B cell (primary cell): ENCODE data around the gene RUSF1. TPM values are rescaled to one million over a fixed set of nuclear protein-coding genes. Genes with fewer than 3 reads are reported as not detected.

Experiments
- ATAC-seq: fragments of 200-7000 bp; cut with Tn5 transposase; one replicate; pipeline ENCODE4 v1.10.0; 2021; ENCODE audit warnings: low read depth, mild to moderate bottlenecking, moderate number of reproducible peaks, moderate library complexity
- CTCF ChIA-PET: fragments of 350-600 bp; sonication (Branson Sonifier 250); formaldehyde crosslinking; loops from one replicate; lab custom pipeline; 2021; ENCODE audit warnings: antibody characterized with exemption, inconsistent platforms; lab: Charles Lee
- POLR2A ChIA-PET: fragments of 350-600 bp; sonication (Branson Sonifier 250); formaldehyde crosslinking; loops from one replicate; lab custom pipeline; 2021; ENCODE audit warnings: antibody characterized with exemption; lab: Charles Lee
- DNase-seq: peaks from one replicate; pipeline ENCODE4 v3.0.0; 2013
- H2AFZ ChIP-seq: 2 replicates; pipeline ENCODE4 v1.6.1; 2012; ENCODE audit warnings: mild to moderate bottlenecking, low read depth, low read length; ENCODE audit not compliant: insufficient read depth, poor library complexity, severe bottlenecking
- H3K27ac ChIP-seq, 2 donors: 1 replicate in 1 of 2; 2 replicates in 1 of 2; pipeline ENCODE4 v1.5.1; 2012 to 2013; ENCODE audit warnings: low read length in 2 of 2, mild to moderate bottlenecking in 2 of 2, moderate library complexity in 1 of 2
- H3K27me3 ChIP-seq, 4 experiments: fragments of 200-600 bp in 1 of 4; sonication (generic) in 1 of 4; replicated peaks in 1 of 4; 1 replicate in 2 of 4; 2 replicates in 2 of 4; pipeline versions ENCODE4 v1.6.1 to v1.7.0; 2013 to 2016; ENCODE audit warnings: low read length in 3 of 4, mild to moderate bottlenecking in 2 of 4, mixed read lengths in 1 of 4, moderate library complexity in 1 of 4; ENCODE audit not compliant: insufficient read depth in 4 of 4, control insufficient read depth in 3 of 4; ENCODE audit errors: control extremely low read depth in 1 of 4
- H3K36me3 ChIP-seq, 2 experiments: replicated peaks in 1 of 2; 1 replicate in 1 of 2; 2 replicates in 1 of 2; pipeline versions ENCODE4 v1.6.1 to v1.7.1; 2013; ENCODE audit warnings: low read length in 1 of 2; ENCODE audit not compliant: insufficient read depth in 2 of 2, control insufficient read depth in 1 of 2; ENCODE audit errors: control extremely low read depth in 1 of 2, extremely low read depth in 1 of 2
- H3K4me1 ChIP-seq, 2 donors: fragments of 200-600 bp in 1 of 2; sonication (generic) in 1 of 2; 1 replicate in 1 of 2; 2 replicates in 1 of 2; pipeline versions ENCODE4 v1.5.1 to v1.6.1; 2013 to 2017; ENCODE audit warnings: low read length in 2 of 2; ENCODE audit not compliant: control insufficient read depth in 2 of 2, insufficient read depth in 2 of 2
- H3K4me2 ChIP-seq: replicated peaks from 2 replicates; pipeline ENCODE3; 2012; ENCODE audit warnings: mild to moderate bottlenecking, low read depth, low read length; ENCODE audit not compliant: poor library complexity, severe bottlenecking
- H3K4me3 ChIP-seq, 5 experiments: fragments of 200-600 bp in 1 of 5; sonication (generic) in 1 of 5; 1 replicate in 3 of 5; 2 replicates in 2 of 5; pipeline versions ENCODE4 v1.5.1 to v1.7.0; 2011 to 2016; ENCODE audit warnings: low read length in 4 of 5, mild to moderate bottlenecking in 4 of 5, low read depth in 2 of 5, control low read depth in 1 of 5, moderate library complexity in 1 of 5; ENCODE audit not compliant: insufficient read depth in 1 of 5; ENCODE audit errors: control extremely low read depth in 1 of 5, extremely low read depth in 1 of 5
- H3K79me2 ChIP-seq: fragments of 200-600 bp; sonication (generic); one replicate; pipeline ENCODE4 v1.6.0; 2016; ENCODE audit warnings: low read length; ENCODE audit not compliant: control insufficient read depth, insufficient read depth
- H3K9ac ChIP-seq: fragments of 200-600 bp; sonication (generic); 2 replicates; pipeline ENCODE4 v1.6.1; 2017; ENCODE audit warnings: mild to moderate bottlenecking, low read length, moderate library complexity
- H3K9me3 ChIP-seq, 3 donors: one replicate each; pipeline versions ENCODE4 v1.6.1 to v1.7.1; 2013; ENCODE audit warnings: low read length in 2 of 3; ENCODE audit not compliant: control insufficient read depth in 2 of 3, insufficient read depth in 1 of 3; ENCODE audit errors: control extremely low read depth in 1 of 3
- H4K20me1 ChIP-seq: 2 replicates; pipeline ENCODE4 v1.6.0; 2012; ENCODE audit warnings: mild to moderate bottlenecking, low read length; ENCODE audit not compliant: insufficient read depth, control insufficient read depth, poor library complexity, severe bottlenecking
- H3K27ac Mint-ChIP-seq: one replicate; pipeline ENCODE4 v1.8.0; 2021; ENCODE audit warnings: mixed read lengths
- H3K27me3 Mint-ChIP-seq: one replicate; pipeline ENCODE4 v1.8.0; 2021; ENCODE audit warnings: mixed read lengths
- H3K4me1 Mint-ChIP-seq: one replicate; pipeline ENCODE4 v1.8.0; 2021; ENCODE audit warnings: mixed read lengths
- H3K4me3 Mint-ChIP-seq: one replicate; pipeline ENCODE4 v1.8.0; 2021; ENCODE audit warnings: mixed read lengths
- H3K9me3 Mint-ChIP-seq: one replicate; pipeline ENCODE4 v1.8.0; 2022; ENCODE audit warnings: mixed read lengths; ENCODE audit not compliant: insufficient read depth
- EZH2 ChIP-seq: IDR thresholded peaks from 2 replicates; pipeline ENCODE4 v1.6.1; 2012; ENCODE audit warnings: borderline replicate concordance, low read depth, mild to moderate bottlenecking, moderate library complexity, low read length; ENCODE audit not compliant: insufficient read depth, poor library complexity, severe bottlenecking
- WGBS: methylation state at CpG from one replicate; pipeline ENCODE4 v1.1.5; 2013; ENCODE audit warnings: missing lambda C conversion rate; ENCODE audit not compliant: insufficient coverage; 5-methylcytosine and 5-hydroxymethylcytosine counted together
- intact Hi-C: fragments of 100-400 bp; cut with micrococcal nuclease; formaldehyde crosslinking; loops from one replicate; pipeline ENCODE4 v1.10.0; 2022
- polyA plus RNA-seq: library from polyadenylated mRNA; depleted of rRNA; stranded (reverse); fragments of >200 nt; gene quantifications from 2 replicates; pipeline ENCODE4 v1.2.3, GENCODE V29; 2012
- total RNA-seq, 2 donors: library from RNA; stranded (reverse); fragments of 120-200 nt in 1 of 2; gene quantifications; 1 replicate in 1 of 2; 2 replicates in 1 of 2; pipeline versions ENCODE4 v1.2.3 to v1.2.4, GENCODE V29; 2013 to 2022
- TF ChIP-seq, protein P1 (sequence below): fragments of 200-600 bp; IDR thresholded peaks from one replicate; pipeline ENCODE4 v1.8.0; 2022; ENCODE audit warnings: antibody characterized with exemption, mild to moderate bottlenecking

RUSF1 gene
- total and polyA plus RNA-seq, 2 donors (not counting 1 experiment from before 2014, with no cell fraction given), result 103 to 132 TPM

DNA sequence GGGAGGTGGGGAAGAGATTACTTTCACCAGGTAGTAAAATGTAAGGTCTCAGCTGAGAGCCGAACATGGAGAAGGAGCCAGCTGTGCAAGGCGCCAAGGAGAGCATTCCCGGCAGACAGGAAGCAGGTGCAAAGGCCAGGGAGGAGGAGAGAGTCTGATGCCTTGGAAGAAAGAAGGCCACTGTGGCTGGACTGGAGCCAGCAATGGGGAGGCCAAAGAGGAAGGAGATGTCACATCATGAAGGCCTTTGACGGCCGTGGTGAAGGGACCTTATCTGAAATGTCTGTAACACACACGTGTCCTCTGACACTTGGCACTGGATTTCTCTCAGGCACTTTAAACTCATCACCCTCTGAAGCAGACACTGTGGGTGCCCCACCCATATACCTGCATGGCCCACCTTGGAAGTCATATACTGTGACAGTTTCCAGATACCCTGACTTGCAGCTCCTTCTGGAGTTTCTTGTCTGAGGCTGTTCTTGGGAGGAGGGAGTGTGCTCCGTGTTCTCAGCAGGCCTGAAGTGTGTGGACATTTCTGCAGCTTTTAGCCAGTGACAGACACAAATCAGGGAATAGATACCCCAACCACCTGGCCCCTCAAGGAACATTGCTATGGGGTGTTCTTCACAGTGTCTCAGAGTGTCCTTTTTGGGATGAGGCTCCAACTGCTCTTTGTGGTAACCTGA is 27.2 kb downstream of the RUSF1 start:
- Mint-ChIP-seq H3K4me3 (no peak overlapping the region), H3K9me3 (no peaks in the 10 kb centered on the region), H3K4me1 (peaks cover 16% of the 10 kb centered on the region), H3K27ac (no peak overlapping the region), H3K27me3 (peaks cover 19% of the 10 kb centered on the region)
- H3K27me3 ChIP-seq, result peaks cover 0 to 15% (median 2%) of the 10 kb centered on the region in 4 experiments
- no peaks in the 10 kb centered on the region for H3K79me2 ChIP-seq
- no peaks in the 10 kb centered on the region for H3K36me3 ChIP-seq
- no peak overlapping the region for H3K9ac ChIP-seq
- ATAC-seq, result no peak
- POLR2A ChIA-PET, result interaction anchor here (0.5 kb wide), 1 partner anchor 20 kb away, joined by 3 read pairs; no protein-coding TSS in a partner anchor
- H4K20me1 ChIP-seq, result no peaks in the 10 kb centered on the region
- H2AFZ ChIP-seq, result no peak overlapping the region
- no peak overlapping the region for H3K4me3 ChIP-seq
- CTCF ChIA-PET, result no interaction called here
- H3K9me3 ChIP-seq, result no peaks in the 10 kb centered on the region
- DNase-seq, result no peak
- WGBS, result 30% methylated on average over 6 of the region's 7 CpGs
- no peak overlapping the region for H3K27ac ChIP-seq
- H3K4me2 ChIP-seq, result no peak overlapping the region
- intact Hi-C loops, result no loop called here
- TF ChIP-seq, protein P1, sequence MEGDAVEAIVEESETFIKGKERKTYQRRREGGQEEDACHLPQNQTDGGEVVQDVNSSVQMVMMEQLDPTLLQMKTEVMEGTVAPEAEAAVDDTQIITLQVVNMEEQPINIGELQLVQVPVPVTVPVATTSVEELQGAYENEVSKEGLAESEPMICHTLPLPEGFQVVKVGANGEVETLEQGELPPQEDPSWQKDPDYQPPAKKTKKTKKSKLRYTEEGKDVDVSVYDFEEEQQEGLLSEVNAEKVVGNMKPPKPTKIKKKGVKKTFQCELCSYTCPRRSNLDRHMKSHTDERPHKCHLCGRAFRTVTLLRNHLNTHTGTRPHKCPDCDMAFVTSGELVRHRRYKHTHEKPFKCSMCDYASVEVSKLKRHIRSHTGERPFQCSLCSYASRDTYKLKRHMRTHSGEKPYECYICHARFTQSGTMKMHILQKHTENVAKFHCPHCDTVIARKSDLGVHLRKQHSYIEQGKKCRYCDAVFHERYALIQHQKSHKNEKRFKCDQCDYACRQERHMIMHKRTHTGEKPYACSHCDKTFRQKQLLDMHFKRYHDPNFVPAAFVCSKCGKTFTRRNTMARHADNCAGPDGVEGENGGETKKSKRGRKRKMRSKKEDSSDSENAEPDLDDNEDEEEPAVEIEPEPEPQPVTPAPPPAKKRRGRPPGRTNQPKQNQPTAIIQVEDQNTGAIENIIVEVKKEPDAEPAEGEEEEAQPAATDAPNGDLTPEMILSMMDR, result no peak
- no peak for TF ChIP-seq EZH2
- H3K4me1 ChIP-seq, result peaks cover 6 to 16% of the 10 kb centered on the region in 2 donors

DNA sequence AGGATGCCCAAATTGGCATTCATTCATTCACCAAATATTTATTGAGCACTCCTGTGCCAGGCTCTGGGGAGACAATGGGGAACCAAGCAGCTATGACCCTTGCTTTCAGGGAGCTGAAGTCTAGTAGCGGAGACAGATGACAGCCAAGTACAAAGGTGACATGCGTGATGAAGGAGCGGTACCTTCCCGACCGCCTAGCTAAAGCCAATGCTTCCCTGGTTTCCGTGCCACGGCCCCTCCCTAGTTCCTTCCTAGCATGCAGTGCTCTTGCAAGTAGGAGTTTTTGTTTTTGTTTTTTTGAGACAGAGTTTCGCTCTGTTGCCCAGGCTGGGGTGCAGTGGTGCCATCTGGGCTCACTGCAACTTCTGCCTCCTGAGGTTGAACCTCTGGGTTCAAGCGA is 28.4 kb downstream of the RUSF1 start:
- Histone ChIP-seq H3K36me3 (no peaks in the 10 kb centered on the region), H3K4me1 (peaks cover 9 to 18% of the 10 kb centered on the region in 2 donors), H3K4me3 (no peak overlapping the region), H2AFZ (no peak overlapping the region), H3K27me3 (peaks cover 0 to 9% (median 0%) of the 10 kb centered on the region in 4 experiments), H3K9ac (no peak overlapping the region), H3K9me3 (no peaks in the 10 kb centered on the region), H3K79me2 (no peaks in the 10 kb centered on the region), H4K20me1 (no peaks in the 10 kb centered on the region), H3K27ac (no peak overlapping the region), H3K4me2 (no peak overlapping the region)
- Mint-ChIP-seq H3K4me3 (no peak overlapping the region), H3K27ac (no peak overlapping the region), H3K4me1 (peaks cover 19% of the 10 kb centered on the region), H3K27me3 (peaks cover 16% of the 10 kb centered on the region), H3K9me3 (no peaks in the 10 kb centered on the region)
- ChIA-PET CTCF (interaction anchor here (1.2 kb wide), 1 partner anchor 19 kb away, joined by 4 read pairs; no protein-coding TSS in a partner anchor), POLR2A (no interaction called here)
- intact Hi-C loops, result loop anchor here (5.0 kb wide), 1 partner anchor 393 kb away; the partner anchor contains the start of gene ZNF267
- WGBS, result 94% methylated on average over 9 of the region's 9 CpGs
- TF ChIP-seq, protein P1, result no peak
- TF ChIP-seq EZH2, result no peak
- DNase-seq (no peak), ATAC-seq (no peak)
